ENCODE results near the gene MTAP. TPM values are rescaled to one million over a fixed set of nuclear protein-coding genes. Genes with fewer than 3 reads are reported as not detected.

The MTAP gene
- total and polyA plus RNA-seq, 2 donors (not counting 1 experiment from before 2014, with no cell fraction given): 9.8 to 38.4 TPM

DNA sequence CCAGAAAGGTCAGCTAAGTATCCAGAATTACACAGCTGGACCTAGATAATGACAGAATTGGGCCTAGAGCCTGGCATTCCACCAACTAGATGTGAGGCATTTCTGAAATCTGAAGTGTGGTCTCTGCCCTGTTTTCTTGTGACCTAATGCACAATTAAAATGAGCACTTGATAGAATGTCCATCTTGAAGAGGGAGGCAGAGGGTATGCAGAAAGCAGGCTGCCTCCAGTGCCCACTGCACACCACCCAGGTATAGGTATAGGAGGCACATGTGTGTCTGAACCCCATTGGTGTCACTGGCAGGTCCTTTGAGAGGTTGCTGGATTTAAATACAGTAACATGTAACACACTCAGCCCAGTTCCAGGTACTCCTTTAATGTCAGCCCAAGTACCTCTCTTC, 2.4 kb downstream of the MTAP start:
- Histone ChIP-seq H3K9ac (ENCODE audit: low read length) (no peak overlapping the region), H3K4me2 (replicated peaks; ENCODE audit: low read depth, low read length, poor library complexity, severe bottlenecking) (no peak overlapping the region), H3K79me2 (ENCODE audit: control insufficient read depth, insufficient read depth, low read length) (peaks cover 52% of the 10 kb centered on the region), H4K20me1 (ENCODE audit: control insufficient read depth, insufficient read depth, low read length, poor library complexity, severe bottlenecking) (peaks cover 15% of the 10 kb centered on the region), H3K4me3 (ENCODE audit: control extremely low read depth in 1 of 5, extremely low read depth in 1 of 5, insufficient read depth in 1 of 5, low read depth in 2 of 5, low read length in 4 of 5) (no peak overlapping the region), H3K9me3 (ENCODE audit: control extremely low read depth in 1 of 3, control insufficient read depth in 2 of 3, insufficient read depth in 1 of 3, low read length in 2 of 3) (no peaks in the 10 kb centered on the region), H2AFZ (ENCODE audit: insufficient read depth, low read depth, low read length, poor library complexity, severe bottlenecking) (no peak overlapping the region), H3K4me1 (ENCODE audit: control insufficient read depth in 2 of 2, insufficient read depth in 2 of 2, low read length in 2 of 2) (peaks cover 34 to 35% of the 10 kb centered on the region in 2 donors), H3K36me3 (replicated peaks in 1 of 2; ENCODE audit: control extremely low read depth in 1 of 2, control insufficient read depth in 1 of 2, extremely low read depth in 1 of 2, insufficient read depth in 2 of 2, low read length in 1 of 2) (peaks cover 2 to 3% of the 10 kb centered on the region in 2 experiments), H3K27ac (ENCODE audit: low read length in 2 of 2) (no peak overlapping the region), H3K27me3 (replicated peaks in 1 of 4; ENCODE audit: control extremely low read depth in 1 of 4, control insufficient read depth in 3 of 4, insufficient read depth in 4 of 4, low read length in 3 of 4) (peaks cover 0 to 4% (median 1%) of the 10 kb centered on the region in 4 experiments)
- Mint-ChIP-seq H3K27ac (peak overlapping the region; percentile 41), H3K4me1 (peaks cover 66% of the 10 kb centered on the region), H3K27me3 (peaks cover 5% of the 10 kb centered on the region), H3K4me3 (no peak overlapping the region), H3K9me3 (ENCODE audit: insufficient read depth) (no peaks in the 10 kb centered on the region)
- TF ChIP-seq, protein P1, sequence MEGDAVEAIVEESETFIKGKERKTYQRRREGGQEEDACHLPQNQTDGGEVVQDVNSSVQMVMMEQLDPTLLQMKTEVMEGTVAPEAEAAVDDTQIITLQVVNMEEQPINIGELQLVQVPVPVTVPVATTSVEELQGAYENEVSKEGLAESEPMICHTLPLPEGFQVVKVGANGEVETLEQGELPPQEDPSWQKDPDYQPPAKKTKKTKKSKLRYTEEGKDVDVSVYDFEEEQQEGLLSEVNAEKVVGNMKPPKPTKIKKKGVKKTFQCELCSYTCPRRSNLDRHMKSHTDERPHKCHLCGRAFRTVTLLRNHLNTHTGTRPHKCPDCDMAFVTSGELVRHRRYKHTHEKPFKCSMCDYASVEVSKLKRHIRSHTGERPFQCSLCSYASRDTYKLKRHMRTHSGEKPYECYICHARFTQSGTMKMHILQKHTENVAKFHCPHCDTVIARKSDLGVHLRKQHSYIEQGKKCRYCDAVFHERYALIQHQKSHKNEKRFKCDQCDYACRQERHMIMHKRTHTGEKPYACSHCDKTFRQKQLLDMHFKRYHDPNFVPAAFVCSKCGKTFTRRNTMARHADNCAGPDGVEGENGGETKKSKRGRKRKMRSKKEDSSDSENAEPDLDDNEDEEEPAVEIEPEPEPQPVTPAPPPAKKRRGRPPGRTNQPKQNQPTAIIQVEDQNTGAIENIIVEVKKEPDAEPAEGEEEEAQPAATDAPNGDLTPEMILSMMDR (IDR thresholded peaks at IDR 0.05): no peak
- no peak for TF ChIP-seq EZH2 (IDR thresholded peaks at IDR 0.05; ENCODE audit: borderline replicate concordance, insufficient read depth, low read depth, low read length, poor library complexity, severe bottlenecking)
- DNase-seq (no peak), ATAC-seq (ENCODE audit: low read depth) (no peak)
- ChIA-PET CTCF (interaction anchor here (1.3 to 7.2 kb wide), 3 partner anchors 8 to 647 kb away, joined by 5 to 41 read pairs (median 5); partner anchors contain the start of gene CDKN2B), POLR2A (no interaction called here)
- intact Hi-C loops (cut with micrococcal nuclease): loop anchor here (5.0 kb wide), 1 partner anchor 422 kb away; no protein-coding TSS in a partner anchor

DNA sequence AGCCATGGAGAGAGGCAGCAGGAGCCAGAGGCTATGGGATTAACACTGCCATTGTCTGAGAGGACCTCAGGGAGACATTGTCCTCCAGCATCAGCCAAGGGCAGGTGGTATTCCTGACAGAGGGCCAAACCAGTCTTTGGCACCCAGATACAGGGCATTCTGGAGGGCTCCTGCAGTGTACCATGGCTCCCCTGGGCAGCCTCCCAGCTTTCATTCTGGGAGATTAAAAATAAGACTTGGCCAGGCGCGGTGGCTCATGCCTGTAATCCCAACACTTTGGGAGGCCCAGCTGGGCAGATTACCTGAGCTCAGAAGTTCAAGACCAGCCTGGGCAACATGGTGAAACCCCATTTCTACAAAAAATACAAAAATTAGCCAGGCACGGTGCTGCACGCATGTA, 4.2 kb downstream of the MTAP start:
- WGBS (ENCODE audit: insufficient coverage): 97% methylated on average over 4 of the region's 4 CpGs

More for the DNA sequence above, 4.2 kb downstream of the MTAP start:
- no peak overlapping the region for H3K9ac ChIP-seq (ENCODE audit: low read length)
- peaks cover 3 to 7% of the 10 kb centered on the region in 2 experiments for H3K36me3 ChIP-seq (replicated peaks in 1 of 2; ENCODE audit: control extremely low read depth in 1 of 2, control insufficient read depth in 1 of 2, extremely low read depth in 1 of 2, insufficient read depth in 2 of 2, low read length in 1 of 2)
- no peaks in the 10 kb centered on the region for H3K27me3 ChIP-seq (replicated peaks in 1 of 4; ENCODE audit: control extremely low read depth in 1 of 4, control insufficient read depth in 3 of 4, insufficient read depth in 4 of 4, low read length in 3 of 4)
- H4K20me1 ChIP-seq (ENCODE audit: control insufficient read depth, insufficient read depth, low read length, poor library complexity, severe bottlenecking): peaks cover 15% of the 10 kb centered on the region
- POLR2A ChIA-PET: no interaction called here
- no peak overlapping the region for H2AFZ ChIP-seq (ENCODE audit: insufficient read depth, low read depth, low read length, poor library complexity, severe bottlenecking)
- ATAC-seq (ENCODE audit: low read depth) (no peak), DNase-seq (no peak)
- intact Hi-C loops (cut with micrococcal nuclease): no loop called here
- Mint-ChIP-seq H3K27me3 (no peaks in the 10 kb centered on the region), H3K4me1 (peaks cover 63% of the 10 kb centered on the region), H3K27ac (peak overlapping the region; percentile 2), H3K4me3 (no peak overlapping the region), H3K9me3 (ENCODE audit: insufficient read depth) (no peaks in the 10 kb centered on the region)
- H3K4me1 ChIP-seq (ENCODE audit: control insufficient read depth in 2 of 2, insufficient read depth in 2 of 2, low read length in 2 of 2): peaks cover 29 to 32% of the 10 kb centered on the region in 2 donors
- TF ChIP-seq, protein P1 (IDR thresholded peaks at IDR 0.05): no peak
- TF ChIP-seq EZH2 (IDR thresholded peaks at IDR 0.05; ENCODE audit: borderline replicate concordance, insufficient read depth, low read depth, low read length, poor library complexity, severe bottlenecking): no peak
- no peak overlapping the region for H3K27ac ChIP-seq (ENCODE audit: low read length in 2 of 2)
- H3K9me3 ChIP-seq (ENCODE audit: control extremely low read depth in 1 of 3, control insufficient read depth in 2 of 3, insufficient read depth in 1 of 3, low read length in 2 of 3): no peaks in the 10 kb centered on the region
- CTCF ChIA-PET: interaction anchor here (1.5 to 12.8 kb wide), 3 partner anchors 26 to 644 kb away, joined by 4 to 217 read pairs (median 168); no protein-coding TSS in a partner anchor
- no peak overlapping the region for H3K4me2 ChIP-seq (replicated peaks; ENCODE audit: low read depth, low read length, poor library complexity, severe bottlenecking)
- peaks cover 38% of the 10 kb centered on the region for H3K79me2 ChIP-seq (ENCODE audit: control insufficient read depth, insufficient read depth, low read length)
- H3K4me3 ChIP-seq (ENCODE audit: control extremely low read depth in 1 of 5, extremely low read depth in 1 of 5, insufficient read depth in 1 of 5, low read depth in 2 of 5, low read length in 4 of 5): no peak overlapping the region

All from B cell (primary cell).